HG03097 (cell line): ENCODE measurements around the gene UBL4B.

Experiments used
- ATAC-seq: cut with Tn5 transposase; IDR thresholded peaks from one replicate; pipeline ENCODE4 v1.9.1; 2021; ENCODE audit not compliant: unreplicated experiment, low FRiP score

Gene UBL4B

GRCh38 chr1:110151175-110151669 is 39.0 kb downstream of the UBL4B start:
- no peak for ATAC-seq

GRCh38 chr1:110152133-110152785 is 40.0 kb downstream of the UBL4B start:
- no peak for ATAC-seq

DNA sequence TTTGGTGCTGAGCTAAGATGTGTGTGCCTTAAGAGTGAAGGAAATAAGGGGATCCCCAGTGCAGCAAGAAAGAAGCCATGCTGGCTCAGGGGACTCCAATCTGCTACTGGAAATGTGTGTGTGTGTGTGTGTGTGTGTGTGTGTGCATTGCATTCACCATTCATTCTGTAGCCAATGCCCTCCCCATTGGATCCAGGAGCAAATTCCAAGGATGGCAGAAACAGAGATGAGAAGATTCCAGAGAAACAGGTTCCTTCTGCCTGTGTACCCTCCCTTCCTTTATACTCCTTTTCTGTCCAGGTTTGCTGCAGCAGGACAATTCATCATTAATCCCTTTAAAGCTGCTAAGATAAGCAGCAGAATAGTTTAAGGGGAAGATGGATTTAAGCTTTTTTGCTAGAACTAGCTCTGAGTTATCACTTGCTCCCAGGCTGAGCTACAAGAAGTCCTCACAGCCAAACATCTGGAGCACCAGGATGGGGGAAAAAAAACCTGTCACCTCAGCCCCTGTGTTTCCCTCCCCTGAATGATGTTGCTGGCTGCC is 41.2 kb downstream of the UBL4B start:
- no peak for ATAC-seq

DNA sequence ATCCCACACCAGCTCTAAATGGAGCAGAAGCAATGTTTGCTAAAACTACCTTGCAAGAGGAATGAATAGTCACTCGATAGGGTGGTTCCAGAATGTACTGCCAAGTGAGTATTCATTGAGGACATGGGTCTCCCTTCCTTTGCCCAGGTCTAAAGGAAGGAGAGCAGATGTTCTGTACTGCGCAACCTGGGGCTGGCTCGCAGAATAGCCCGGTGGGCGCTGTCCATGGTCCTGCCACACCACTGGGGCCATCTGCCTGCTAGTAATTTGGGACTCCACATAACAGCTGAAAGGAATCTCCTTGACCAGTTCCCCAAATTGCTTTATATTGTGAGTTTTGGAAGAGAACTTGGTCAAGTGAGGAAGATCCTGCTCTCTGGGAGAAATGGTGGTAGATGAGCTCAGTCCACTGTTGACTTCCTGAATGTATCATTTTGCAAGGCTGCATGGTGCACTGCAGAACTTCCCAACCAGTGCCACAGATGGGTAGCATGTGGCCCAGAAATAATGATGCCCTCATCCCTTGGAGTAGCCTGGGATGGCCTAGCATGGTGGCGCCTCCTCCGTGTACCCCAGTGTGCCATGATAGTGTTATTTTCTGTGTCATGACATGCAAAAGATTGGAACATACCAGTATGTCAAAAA is 43.8 kb downstream of the UBL4B start:
- ATAC-seq: no peak

- no peak for ATAC-seq
These were observed 46.0 kb downstream of the UBL4B start for GRCh38 chr1:110158261-110158660.

- ATAC-seq: no peak
These were observed 46.9 kb downstream of the UBL4B start for GRCh38 chr1:110159168-110159567.

- ATAC-seq: no peak
These were observed 48.4 kb downstream of the UBL4B start for GRCh38 chr1:110160538-110161100.

GRCh38 chr1:110161165-110161564 is 48.9 kb downstream of the UBL4B start:
- no peak for ATAC-seq

- ATAC-seq: no peak
These were observed 49.6 kb downstream of the UBL4B start for GRCh38 chr1:110161849-110162248.
